D341Med (cell line): ENCODE measurements around the gene CNFN.

Experiments
- DNase-seq: peaks from one replicate; pipeline ENCODE4 v3.0.0; 2012; ENCODE audit warnings: low spot score

CNFN gene

GRCh38 chr19:42375415-42376176, 14.5 kb downstream of the CNFN start:
- DNase-seq: no peak

DNA sequence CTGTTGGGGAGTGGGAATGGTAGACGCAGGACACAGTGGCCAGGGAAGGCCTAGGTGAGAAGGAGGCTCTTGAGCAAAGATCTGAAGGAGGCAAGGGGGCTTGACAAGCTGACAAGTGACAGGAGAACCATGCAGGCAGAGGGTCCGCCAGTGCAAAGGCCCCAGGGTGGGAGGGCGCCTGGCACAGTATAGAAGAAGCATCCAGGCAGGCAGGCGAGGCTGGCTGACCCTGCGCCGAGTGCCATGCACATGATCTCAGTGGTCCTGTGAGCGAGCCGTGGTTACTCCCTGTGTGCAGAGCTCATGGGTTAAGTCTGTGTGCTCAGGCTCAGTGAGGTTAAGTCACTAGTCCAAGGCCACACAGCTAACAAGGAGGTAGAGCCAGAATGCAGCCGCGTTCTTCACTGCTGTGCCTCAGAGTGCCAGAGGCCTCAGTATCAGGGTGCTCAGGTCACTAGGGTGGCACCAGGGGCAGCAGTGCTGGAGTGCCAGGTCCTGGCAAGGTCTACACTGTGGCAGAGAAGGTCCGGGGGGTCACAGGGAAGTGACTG, 15.2 kb downstream of the CNFN start:
- no peak for DNase-seq

DNA sequence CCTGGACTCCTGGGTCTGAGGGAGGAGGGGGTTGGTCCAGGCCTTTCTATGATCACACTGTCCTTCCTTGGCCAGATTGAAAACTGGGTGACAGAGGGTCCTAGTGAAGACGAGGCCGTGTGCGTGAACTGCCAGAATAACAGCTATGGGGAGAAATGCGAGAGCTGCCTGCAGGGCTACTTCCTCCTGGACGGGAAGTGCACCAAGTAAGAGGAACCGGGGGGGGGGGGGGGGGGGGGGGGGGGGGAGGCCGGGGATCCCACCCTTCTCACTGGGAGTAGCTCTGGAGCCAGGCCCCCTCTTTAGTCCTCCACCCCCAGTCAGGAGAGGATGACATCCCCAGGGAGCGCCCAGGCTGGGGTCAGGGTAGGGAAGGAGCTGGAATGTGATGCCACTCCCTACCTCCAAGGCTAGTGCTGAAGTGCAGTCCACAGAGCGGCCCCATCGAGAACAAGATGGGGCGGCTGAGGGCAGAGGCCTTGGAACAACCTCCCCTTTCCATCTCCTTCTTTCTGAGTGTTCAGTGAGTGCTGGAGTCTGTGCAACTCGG, 19.4 kb downstream of the CNFN start:
- DNase-seq: no peak

GRCh38 chr19:42370068-42370520, 20.0 kb downstream of the CNFN start:
- DNase-seq: no peak

DNA sequence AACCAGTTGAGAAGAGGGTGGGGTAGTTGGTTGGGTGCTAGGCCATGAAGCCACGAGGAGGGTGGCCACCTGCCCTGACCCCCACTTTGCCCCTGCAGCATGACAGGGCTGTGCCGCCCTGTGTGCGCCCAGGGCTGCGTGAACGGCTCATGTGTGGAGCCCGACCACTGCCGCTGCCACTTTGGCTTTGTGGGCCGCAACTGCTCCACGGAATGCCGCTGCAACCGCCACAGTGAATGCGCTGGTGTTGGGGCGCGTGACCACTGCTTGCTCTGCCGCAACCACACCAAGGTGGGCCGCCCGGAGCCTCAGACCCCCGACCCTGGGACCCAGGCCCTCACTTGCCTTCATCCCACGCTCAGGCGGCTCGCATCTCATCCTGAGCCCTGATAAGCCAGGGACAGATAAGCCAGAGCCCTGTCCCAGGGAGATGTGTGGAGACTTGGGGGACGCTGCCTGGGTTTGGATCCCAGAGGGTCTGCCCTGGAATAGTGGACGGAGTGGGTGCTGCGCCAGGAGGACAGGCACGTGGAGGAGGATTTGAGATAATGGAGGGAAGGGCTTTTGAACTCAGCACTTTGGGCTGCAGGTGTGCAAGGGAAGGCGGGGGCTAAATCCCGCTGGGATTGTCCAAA, 20.5 kb downstream of the CNFN start:
- no peak for DNase-seq

GRCh38 chr19:42368765-42369164, 21.3 kb downstream of the CNFN start:
- DNase-seq: no peak

- DNase-seq: no peak
Measured at GRCh38 chr19:42368360-42368759, 21.7 kb downstream of the CNFN start.

GRCh38 chr19:42367929-42368328, 22.2 kb downstream of the CNFN start:
- DNase-seq: no peak

DNA sequence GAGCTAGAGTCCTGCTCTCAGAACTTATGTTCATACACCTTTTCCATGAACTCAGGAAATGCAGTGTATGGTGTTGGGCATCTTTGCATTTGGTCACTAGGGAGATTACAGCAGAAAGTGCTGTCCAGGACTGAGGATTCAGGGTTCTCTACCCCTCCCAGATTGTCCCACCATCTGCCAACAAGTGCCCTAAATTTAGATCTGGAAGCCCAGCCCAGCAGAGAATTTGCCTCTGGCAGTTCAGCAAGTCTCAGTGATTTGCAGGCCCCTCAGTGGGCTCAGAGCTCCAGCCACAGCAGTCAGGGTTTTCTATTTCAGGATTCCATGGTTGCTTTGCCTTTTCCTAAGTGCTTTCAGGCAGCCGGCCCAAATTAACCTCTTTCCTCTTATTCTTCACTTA, 23.4 kb downstream of the CNFN start:
- DNase-seq: no peak

DNA sequence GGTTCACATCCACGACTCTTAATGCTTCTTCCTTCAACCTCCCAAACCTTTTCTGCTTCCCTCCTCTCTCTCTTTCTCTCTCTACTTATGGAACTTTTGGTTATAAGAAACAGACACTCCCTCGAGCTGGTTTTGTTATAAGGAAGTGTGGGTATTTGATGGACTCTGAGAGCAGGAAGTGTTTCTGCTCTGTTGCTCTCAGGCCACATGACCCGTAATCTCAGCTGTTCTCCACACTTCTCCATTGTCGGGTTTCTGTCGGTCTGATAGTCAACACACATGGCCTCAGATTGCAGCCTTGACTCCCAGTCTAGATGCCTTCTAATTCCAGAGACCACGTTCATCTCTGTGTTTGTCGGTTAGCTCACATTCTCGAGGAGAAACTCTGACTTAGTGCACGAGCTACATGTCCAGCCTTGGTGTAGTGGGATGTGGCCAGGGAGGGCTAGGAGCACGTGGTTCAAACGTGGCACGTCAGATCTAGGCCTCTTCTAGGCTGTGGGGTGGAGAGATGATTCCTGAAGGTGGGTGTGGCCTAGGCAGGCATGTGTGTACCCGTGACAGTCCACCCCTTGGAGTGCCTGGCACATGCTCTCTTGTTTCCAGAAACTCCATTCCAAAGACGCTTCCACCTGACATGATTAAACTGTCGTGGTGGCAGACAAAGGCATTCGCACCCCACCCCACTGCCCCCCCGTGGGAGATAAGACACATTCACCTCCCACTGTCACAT, 26.3 kb downstream of the CNFN start:
- no peak for DNase-seq

DNA sequence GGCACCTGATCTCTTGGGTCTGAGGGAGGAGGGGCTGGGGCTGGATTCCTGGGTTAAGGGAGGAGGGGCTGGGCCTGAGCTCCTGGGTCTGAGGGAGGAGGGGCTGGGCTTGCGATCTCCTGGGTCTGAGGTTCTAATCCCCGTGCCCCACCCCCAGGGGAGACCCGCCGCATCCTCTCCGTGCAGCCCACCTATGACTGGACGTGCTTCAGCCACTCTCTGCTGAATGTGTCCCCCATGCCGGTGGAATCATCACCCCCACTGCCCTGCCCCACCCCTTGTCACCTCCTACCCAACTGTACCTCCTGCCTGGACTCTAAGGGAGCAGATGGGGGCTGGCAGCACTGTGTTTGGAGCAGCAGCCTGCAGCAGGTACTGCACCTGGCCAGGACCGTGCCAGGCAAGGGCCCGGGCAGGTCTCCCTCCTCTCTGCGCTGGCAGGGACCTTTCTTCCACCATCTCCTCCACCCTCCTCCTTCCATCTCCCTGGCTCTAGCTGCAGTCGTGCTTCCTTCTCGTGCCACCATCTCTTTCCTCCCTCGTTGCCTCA, 27.1 kb downstream of the CNFN start:
- DNase-seq: no peak

GRCh38 chr19:42362342-42362741, 27.8 kb downstream of the CNFN start:
- no peak for DNase-seq

DNA sequence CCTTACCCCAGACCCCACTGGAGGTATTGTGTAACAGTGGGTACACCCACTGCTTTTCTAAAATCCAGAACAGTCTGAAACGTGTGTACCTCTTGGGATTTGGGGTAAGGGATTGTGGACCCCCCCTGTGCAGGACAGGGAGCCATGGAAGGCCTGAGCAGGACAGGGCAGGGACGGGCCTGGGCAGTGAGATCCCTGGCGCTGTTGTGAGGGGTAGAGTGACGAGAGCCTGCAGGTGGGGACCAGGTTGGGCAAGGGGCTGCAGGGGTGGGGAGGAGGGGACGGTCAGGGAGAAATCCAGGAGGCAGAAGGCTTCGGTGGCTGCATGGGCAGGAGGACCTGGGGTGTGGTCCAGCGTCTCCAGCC, 28.6 kb downstream of the CNFN start:
- DNase-seq: no peak

GRCh38 chr19:42360787-42361544, 29.1 kb downstream of the CNFN start:
- no peak for DNase-seq

GRCh38 chr19:42357290-42357689, 32.8 kb downstream of the CNFN start:
- no peak for DNase-seq

GRCh38 chr19:42356686-42357085, 33.4 kb downstream of the CNFN start:
- no peak for DNase-seq

DNA sequence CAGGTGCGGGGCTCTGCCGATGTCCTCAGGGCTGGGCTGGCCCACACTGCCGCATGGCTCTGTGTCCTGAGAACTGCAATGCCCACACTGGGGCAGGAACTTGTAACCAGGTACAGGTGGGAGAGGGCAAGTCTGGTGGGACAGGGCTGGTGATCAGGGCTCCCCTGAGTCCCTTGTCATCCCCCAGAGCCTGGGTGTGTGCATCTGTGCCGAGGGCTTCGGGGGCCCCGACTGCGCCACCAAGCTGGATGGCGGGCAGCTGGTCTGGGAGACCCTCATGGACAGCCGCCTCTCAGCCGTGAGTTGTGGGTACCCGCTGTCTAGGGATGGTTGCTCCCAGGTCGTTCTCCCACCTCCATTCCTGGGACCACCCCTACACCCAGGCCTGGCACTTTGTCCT, 34.2 kb downstream of the CNFN start:
- DNase-seq: no peak

- DNase-seq: no peak
Measured at GRCh38 chr19:42353341-42354015, 36.6 kb downstream of the CNFN start.

- DNase-seq: no peak
Measured at GRCh38 chr19:42352301-42353259, 37.5 kb downstream of the CNFN start.
